HCT116 (cell line): ENCODE results near the gene EXOSC9. TPM values are rescaled to one million over a fixed set of nuclear protein-coding genes. Genes with fewer than 3 reads are reported as not detected.

ENCODE experiments used
- ATAC-seq: fragments of 200-7000 bp; cut with Tn5 transposase; 2 replicates; pipeline ENCODE4 v1.9.1; 2020; ENCODE audit warnings: mild to moderate bottlenecking, moderate library complexity
- BruUV-seq: library from RNA; stranded (reverse); fragments of 400-500 nt; replicated peaks from 2 replicates; lab custom pipeline; 2021; lab: Mats Ljungman, UMichigan
- CTCF ChIA-PET: fragments of 300-600 bp; sonication (Branson Sonifier 250); formaldehyde crosslinking; loops from one replicate; lab custom pipeline; 2021; ENCODE audit warnings: antibody characterized with exemption; lab: Charles Lee
- POLR2A ChIA-PET: fragments of 300-600, 350-600 bp; sonication (Branson Sonifier 250); formaldehyde crosslinking; loops from one replicate; lab custom pipeline; 2021; ENCODE audit warnings: antibody characterized with exemption; lab: Charles Lee
- RAD21 ChIA-PET, 2 experiments: fragments of 300-600 bp; sonication (Branson Sonifier 250); formaldehyde crosslinking; loops; one replicate each; lab custom pipeline; 2023; ENCODE audit warnings: low total read pairs in 2 of 2; ENCODE audit not compliant: uncharacterized antibody in 2 of 2, unreplicated experiment in 2 of 2, low non-redundant PET in 1 of 2; lab: Charles Lee
- DNase-seq: peaks from one replicate; pipeline ENCODE4 v3.0.0-alpha.2; 2010; ENCODE audit warnings: low read depth, low spot score
- H2AFZ ChIP-seq: fragments of 200-600 bp; shearing (Covaris generic), sonication (generic); 2 replicates; pipeline ENCODE4 v1.6.1; 2017; ENCODE audit warnings: low read depth, mixed run types, mixed read lengths, antibody characterized with exemption, low read length; ENCODE audit not compliant: poor library complexity, severe bottlenecking
- H3K27ac ChIP-seq: 2 replicates; pipeline ENCODE4 v1.5.1; 2012; ENCODE audit warnings: low read depth, low read length
- H3K27me3 ChIP-seq: fragments of 200-600 bp; sonication (generic); 2 replicates; pipeline ENCODE4 v1.6.1; 2016; ENCODE audit warnings: mixed run types, low read length, mixed read lengths; ENCODE audit not compliant: insufficient read depth
- H3K36me3 ChIP-seq, 2 experiments: fragments of 200-500 bp in 1 of 2; fragments of 200-600 bp in 1 of 2; sonication (Bioruptor generic) in 1 of 2; sonication (generic) in 1 of 2; 2 replicates each; pipeline versions ENCODE4 v1.5.1 to v1.6.1; 2014 to 2016; ENCODE audit warnings: low read length in 2 of 2, inconsistent platforms in 1 of 2, mixed read lengths in 1 of 2, mixed run types in 1 of 2; ENCODE audit not compliant: insufficient read depth in 2 of 2, control insufficient read depth in 1 of 2
- H3K4me1 ChIP-seq, 2 experiments: fragments of 200-600 bp in 1 of 2; sonication (generic) in 1 of 2; 2 replicates each; pipeline versions ENCODE4 v1.5.1 to v1.6.1; 2012 to 2017; ENCODE audit warnings: low read length in 2 of 2, inconsistent platforms in 1 of 2, mild to moderate bottlenecking in 1 of 2, mixed read lengths in 1 of 2, mixed run types in 1 of 2, moderate library complexity in 1 of 2; ENCODE audit not compliant: insufficient read depth in 2 of 2, control insufficient read depth in 1 of 2
- H3K4me2 ChIP-seq: fragments of 200-600 bp; sonication (generic); 2 replicates; pipeline ENCODE4 v1.6.1; 2017; ENCODE audit warnings: mixed run types, low read length, mixed read lengths
- H3K4me3 ChIP-seq, 2 experiments: fragments of 200-600 bp in 1 of 2; sonication (generic) in 1 of 2; replicated peaks in 1 of 2; 2 replicates each; pipeline ENCODE4 v1.5.1; 2011 to 2016; ENCODE audit warnings: low read length in 2 of 2, control low read depth in 1 of 2, low read depth in 1 of 2, mild to moderate bottlenecking in 1 of 2, mixed read lengths in 1 of 2, mixed run types in 1 of 2
- H3K79me2 ChIP-seq: fragments of 200-600 bp; sonication (generic); 2 replicates; pipeline ENCODE4 v1.6.1; 2017; ENCODE audit warnings: mild to moderate bottlenecking, mixed run types, low read length, moderate library complexity, mixed read lengths; ENCODE audit not compliant: insufficient read depth
- H3K9ac ChIP-seq: fragments of 200-600 bp; sonication (generic); 2 replicates; pipeline ENCODE4 v1.6.1; 2016; ENCODE audit warnings: low read length, mixed read lengths
- H3K9me2 ChIP-seq: fragments of 200-600 bp; sonication (generic), shearing (Covaris generic); 2 replicates; pipeline ENCODE4 v1.6.1; 2017; ENCODE audit warnings: mixed run types, mild to moderate bottlenecking, moderate library complexity; ENCODE audit not compliant: insufficient read depth
- H3K9me3 ChIP-seq, 2 experiments: fragments of 200-500 bp in 1 of 2; fragments of 200-600 bp in 1 of 2; sonication (Bioruptor generic) in 1 of 2; sonication (generic) in 1 of 2; 2 replicates each; pipeline ENCODE4 v1.6.1; 2014 to 2017; ENCODE audit warnings: low read length in 2 of 2, mixed read lengths in 2 of 2, inconsistent platforms in 1 of 2, low read depth in 1 of 2, mild to moderate bottlenecking in 1 of 2, mixed run types in 1 of 2, moderate library complexity in 1 of 2; ENCODE audit not compliant: control insufficient read depth in 1 of 2, insufficient read depth in 1 of 2
- H4K20me1 ChIP-seq: fragments of 200-600 bp; sonication (generic), shearing (Covaris generic); 2 replicates; pipeline ENCODE4 v1.6.1; 2017; ENCODE audit warnings: mixed run types, mild to moderate bottlenecking, moderate library complexity; ENCODE audit not compliant: insufficient read depth
- EGR1 ChIP-seq: IDR thresholded peaks from 2 replicates; pipeline ENCODE4 v1.6.1; 2012; ENCODE audit warnings: low read depth
- ELF1 ChIP-seq: IDR thresholded peaks from 2 replicates; pipeline ENCODE4 v1.6.1; 2012; ENCODE audit warnings: low read depth, borderline replicate concordance
- FOSL1 ChIP-seq: IDR thresholded peaks from 2 replicates; pipeline ENCODE4 v1.6.1; 2012; ENCODE audit warnings: low read depth
- JUND ChIP-seq: IDR thresholded peaks from 2 replicates; pipeline ENCODE4 v1.6.1; 2012
- SIN3A ChIP-seq: IDR thresholded peaks from 2 replicates; pipeline ENCODE4 v1.6.1; 2012; ENCODE audit warnings: low read depth
- TCF7L2 ChIP-seq: IDR thresholded peaks from 2 replicates; pipeline ENCODE4 v1.7.0; 2011; ENCODE audit warnings: borderline replicate concordance, inconsistent platforms; ENCODE audit not compliant: insufficient read depth, insufficient read length; ENCODE audit errors: extremely low read depth
- ZFX ChIP-seq: fragments of 450-650 bp; IDR thresholded peaks from 2 replicates; pipeline ENCODE4 v1.6.1; 2017
- ZNF274 ChIP-seq: fragments of 200-500 bp; sonication (Bioruptor generic); IDR thresholded peaks from 2 replicates; pipeline ENCODE4 v1.6.1; 2014; ENCODE audit warnings: mild to moderate bottlenecking, low read depth, low read length, inconsistent platforms
- intact Hi-C: fragments of 100-400 bp; cut with micrococcal nuclease; formaldehyde crosslinking; loops from 2 replicates; pipeline ENCODE4 v1.10.0; 2022
- total RNA-seq: library from RNA; stranded (reverse); gene quantifications from one replicate; pipeline ENCODE4 v1.2.1, GENCODE V29; 2021; ENCODE audit not compliant: unreplicated experiment
- TF ChIP-seq, protein P1 (sequence below): IDR thresholded peaks from 2 replicates; pipeline ENCODE4 v1.6.1; 2011; ENCODE audit warnings: mild to moderate bottlenecking, low read length, moderate library complexity; ENCODE audit not compliant: insufficient replicate concordance; ENCODE audit errors: extremely low read depth
- TF ChIP-seq, protein P2 (sequence below): IDR thresholded peaks from 2 replicates; pipeline ENCODE4 v1.6.1; 2012
- TF ChIP-seq, protein P3 (sequence below): IDR thresholded peaks from 2 replicates; pipeline ENCODE4 v1.6.1; 2012

EXOSC9 gene
- total RNA-seq, 1 experiment from 2014 or later: 58.6 TPM

DNA sequence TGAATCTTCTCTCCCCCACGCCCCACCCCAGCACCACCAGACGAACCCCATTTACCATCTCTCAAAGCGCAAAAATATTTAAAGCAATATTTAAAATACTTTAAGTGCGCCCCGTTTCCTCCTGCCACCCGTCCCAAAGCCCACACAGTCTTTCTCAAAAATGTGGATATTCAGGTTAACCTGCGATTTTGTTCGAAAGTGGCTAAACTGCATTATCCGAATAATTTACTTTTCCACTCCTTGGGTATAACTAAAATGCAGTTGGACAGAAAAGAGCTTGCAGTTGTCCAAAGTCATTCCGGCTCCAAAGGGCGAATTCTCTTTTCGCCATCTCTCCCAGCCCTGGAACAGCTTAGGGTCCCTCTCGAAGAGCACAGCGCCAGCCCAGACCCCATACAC is 36.8 kb upstream of the EXOSC9 start:
- Histone ChIP-seq H3K9me3 (no peaks in the 10 kb centered on the region), H3K9me2 (no peaks in the 10 kb centered on the region), H3K27ac (no peak overlapping the region), H3K4me1 (no peaks in the 10 kb centered on the region), H3K4me3 (no peak overlapping the region), H3K4me2 (no peak overlapping the region), H3K27me3 (no peaks in the 10 kb centered on the region), H3K79me2 (no peaks in the 10 kb centered on the region), H3K36me3 (no peaks in the 10 kb centered on the region), H3K9ac (no peak overlapping the region), H2AFZ (no peak overlapping the region), H4K20me1 (no peaks in the 10 kb centered on the region)
- DNase-seq: no peak
- no peak for ATAC-seq
- RAD21 ChIA-PET: no interaction called here
- intact Hi-C loops: no loop called here
- CTCF ChIA-PET: no interaction called here
- TF ChIP-seq JUND: no peak
- TF ChIP-seq ELF1: no peak
- TF ChIP-seq ZNF274: no peak
- TF ChIP-seq FOSL1: no peak
- POLR2A ChIA-PET: no interaction called here
- BruUV-seq: no TSS peak

DNA sequence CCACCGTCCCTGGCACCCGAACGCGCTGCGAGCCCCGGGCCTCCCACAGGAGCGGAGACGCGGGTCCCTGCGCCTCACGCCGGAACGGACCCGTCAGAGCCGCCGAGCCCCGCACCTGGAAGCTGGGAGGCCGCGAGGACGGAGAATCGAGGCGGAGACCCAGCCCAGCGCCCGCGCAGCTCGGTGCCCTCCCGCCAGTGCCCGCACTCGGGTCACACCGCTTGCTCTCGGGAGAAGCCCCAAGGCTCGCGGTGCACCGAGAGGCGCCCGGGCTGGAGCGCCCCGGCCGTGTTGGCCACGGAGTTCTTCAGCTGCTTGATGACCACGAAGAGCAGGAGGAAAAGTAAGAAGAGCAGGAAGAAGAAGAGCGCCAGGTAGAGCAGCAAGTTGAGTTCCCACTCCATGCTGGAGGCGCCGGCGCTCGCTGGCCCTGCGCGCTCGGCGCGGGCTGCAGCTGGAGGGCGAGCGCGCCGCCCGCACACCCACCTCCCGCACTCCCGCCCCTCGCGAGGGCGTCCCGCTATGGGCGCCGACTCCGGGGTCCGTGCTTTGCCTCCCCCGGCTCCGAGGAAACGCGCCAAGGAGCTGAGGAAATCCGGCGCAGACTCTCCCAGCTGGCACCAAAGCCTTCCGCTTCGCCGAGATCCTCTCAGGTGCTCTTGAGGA is 36.3 kb upstream of the EXOSC9 start, which contains the start of gene SMIM43:
Gene SMIM43 (minus strand): TSS at position 463 of the 666 bp plus-strand sequence. CDS start 59 bp downstream, at position 404.
- no peak within 1 kb of the TSS for H3K4me3 ChIP-seq
- ChIA-PET CTCF (no interaction called here), RAD21 (no interaction called here), POLR2A (no interaction called here)
- DNase-seq: no peak
- no peaks in the 10 kb centered on the region for H3K36me3 ChIP-seq
- no TSS peak for BruUV-seq
- H4K20me1 ChIP-seq: no peaks in the 10 kb centered on the region
- H3K4me2 ChIP-seq: no peak within 1 kb of the TSS
- no peaks in the 10 kb centered on the region for H3K9me2 ChIP-seq
- intact Hi-C loops: no loop called here
- H3K9me3 ChIP-seq: no peaks in the 10 kb centered on the region
- H2AFZ ChIP-seq: no peak within 1 kb of the TSS
- no peak for ATAC-seq
- no peak within 1 kb of the TSS for H3K27ac ChIP-seq
- TF ChIP-seq SIN3A (no peak), EGR1 (no peak), TCF7L2 (no peak), JUND (no peak), ZFX (no peak)
- TF ChIP-seq, protein P1, sequence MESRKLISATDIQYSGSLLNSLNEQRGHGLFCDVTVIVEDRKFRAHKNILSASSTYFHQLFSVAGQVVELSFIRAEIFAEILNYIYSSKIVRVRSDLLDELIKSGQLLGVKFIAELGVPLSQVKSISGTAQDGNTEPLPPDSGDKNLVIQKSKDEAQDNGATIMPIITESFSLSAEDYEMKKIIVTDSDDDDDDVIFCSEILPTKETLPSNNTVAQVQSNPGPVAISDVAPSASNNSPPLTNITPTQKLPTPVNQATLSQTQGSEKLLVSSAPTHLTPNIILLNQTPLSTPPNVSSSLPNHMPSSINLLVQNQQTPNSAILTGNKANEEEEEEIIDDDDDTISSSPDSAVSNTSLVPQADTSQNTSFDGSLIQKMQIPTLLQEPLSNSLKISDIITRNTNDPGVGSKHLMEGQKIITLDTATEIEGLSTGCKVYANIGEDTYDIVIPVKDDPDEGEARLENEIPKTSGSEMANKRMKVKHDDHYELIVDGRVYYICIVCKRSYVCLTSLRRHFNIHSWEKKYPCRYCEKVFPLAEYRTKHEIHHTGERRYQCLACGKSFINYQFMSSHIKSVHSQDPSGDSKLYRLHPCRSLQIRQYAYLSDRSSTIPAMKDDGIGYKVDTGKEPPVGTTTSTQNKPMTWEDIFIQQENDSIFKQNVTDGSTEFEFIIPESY: no peak
- TF ChIP-seq, protein P2, sequence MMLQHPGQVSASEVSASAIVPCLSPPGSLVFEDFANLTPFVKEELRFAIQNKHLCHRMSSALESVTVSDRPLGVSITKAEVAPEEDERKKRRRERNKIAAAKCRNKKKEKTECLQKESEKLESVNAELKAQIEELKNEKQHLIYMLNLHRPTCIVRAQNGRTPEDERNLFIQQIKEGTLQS: no peak
- TF ChIP-seq, protein P3, sequence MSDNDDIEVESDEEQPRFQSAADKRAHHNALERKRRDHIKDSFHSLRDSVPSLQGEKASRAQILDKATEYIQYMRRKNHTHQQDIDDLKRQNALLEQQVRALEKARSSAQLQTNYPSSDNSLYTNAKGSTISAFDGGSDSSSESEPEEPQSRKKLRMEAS: no peak
- no peaks in the 10 kb centered on the region for H3K27me3 ChIP-seq
- no peak within 1 kb of the TSS for H3K9ac ChIP-seq
- H3K4me1 ChIP-seq: no peaks in the 10 kb centered on the region
- no peaks in the 10 kb centered on the region for H3K79me2 ChIP-seq
